ENCODE data around the gene TMEM40. TPM values are rescaled to one million over a fixed set of nuclear protein-coding genes. Genes with fewer than 3 reads are reported as not detected.
"Not testable (repeated sequence)": the region's sequence is repeated elsewhere in the genome, so short reads cannot be mapped to it uniquely, and the experiment has no call there.

Gene TMEM40
- total RNA-seq, 1 donor from 2014 or later, result not detected

GRCh38 chr3:12716605-12717151, 42.4 kb downstream of the TMEM40 start:
- Mint-ChIP-seq H3K36me3 (ENCODE audit: low read depth) (no peaks in the 10 kb centered on the region), H3K4me1 (ENCODE audit: low read depth) (peaks cover 8% of the 10 kb centered on the region), H3K4me3 (ENCODE audit: low read depth) (no peak overlapping the region), H3K27me3 (ENCODE audit: low read depth) (no peaks in the 10 kb centered on the region), H3K27ac (no peak overlapping the region), H3K9me3 (no peaks in the 10 kb centered on the region)
- DNase-seq (ENCODE audit: low spot score), result no peak
- intact Hi-C loops (cut with micrococcal nuclease), result no loop called here

- intact Hi-C loops (cut with micrococcal nuclease), result no loop called here
- DNase-seq (ENCODE audit: low spot score), result no peak
- H3K9me3 Mint-ChIP-seq, result no peaks in the 10 kb centered on the region
- H3K27me3 Mint-ChIP-seq (ENCODE audit: low read depth), result peaks cover 2% of the 10 kb centered on the region
- H3K4me1 Mint-ChIP-seq (ENCODE audit: low read depth), result peaks cover 1% of the 10 kb centered on the region
- H3K27ac Mint-ChIP-seq, result no peak overlapping the region
- H3K4me3 Mint-ChIP-seq (ENCODE audit: low read depth), result no peak overlapping the region
- H3K36me3 Mint-ChIP-seq (ENCODE audit: low read depth), result no peaks in the 10 kb centered on the region
Observed at GRCh38 chr3:12714278-12714677, 44.8 kb downstream of the TMEM40 start.

GRCh38 chr3:12710062-12710461, 49.0 kb downstream of the TMEM40 start:
- DNase-seq (ENCODE audit: low spot score), result no peak
- intact Hi-C loops (cut with micrococcal nuclease), result no loop called here
- Mint-ChIP-seq H3K9me3 (no peaks in the 10 kb centered on the region), H3K36me3 (ENCODE audit: low read depth) (no peaks in the 10 kb centered on the region), H3K4me1 (ENCODE audit: low read depth) (no peaks in the 10 kb centered on the region), H3K27ac (no peak overlapping the region), H3K4me3 (ENCODE audit: low read depth) (no peak overlapping the region), H3K27me3 (ENCODE audit: low read depth) (peaks cover 20% of the 10 kb centered on the region)

- intact Hi-C loops (cut with micrococcal nuclease), result no loop called here
- no peaks in the 10 kb centered on the region for H3K36me3 Mint-ChIP-seq (ENCODE audit: low read depth)
Observed at GRCh38 chr3:12709334-12709733, 49.7 kb downstream of the TMEM40 start.

GRCh38 chr3:12708584-12709192, 50.4 kb downstream of the TMEM40 start:
- intact Hi-C loops (cut with micrococcal nuclease), result no loop called here
- Mint-ChIP-seq H3K27ac (no peak overlapping the region), H3K27me3 (ENCODE audit: low read depth) (peaks cover 24% of the 10 kb centered on the region), H3K4me3 (ENCODE audit: low read depth) (no peak overlapping the region), H3K4me1 (ENCODE audit: low read depth) (no peaks in the 10 kb centered on the region), H3K9me3 (no peaks in the 10 kb centered on the region), H3K36me3 (ENCODE audit: low read depth) (no peaks in the 10 kb centered on the region)
- DNase-seq (ENCODE audit: low spot score), result no peak

More at GRCh38 chr3:12709334-12709733, 49.7 kb downstream of the TMEM40 start:
- DNase-seq (ENCODE audit: low spot score), result no peak
- Mint-ChIP-seq H3K4me3 (ENCODE audit: low read depth) (no peak overlapping the region), H3K27me3 (ENCODE audit: low read depth) (peaks cover 23% of the 10 kb centered on the region), H3K9me3 (no peaks in the 10 kb centered on the region), H3K4me1 (ENCODE audit: low read depth) (no peaks in the 10 kb centered on the region), H3K27ac (no peak overlapping the region)

GRCh38 chr3:12707449-12707848, 51.6 kb downstream of the TMEM40 start:
- Mint-ChIP-seq H3K27ac (no peak overlapping the region), H3K36me3 (ENCODE audit: low read depth) (no peaks in the 10 kb centered on the region), H3K4me1 (ENCODE audit: low read depth) (no peaks in the 10 kb centered on the region), H3K9me3 (no peaks in the 10 kb centered on the region), H3K4me3 (ENCODE audit: low read depth) (no peak overlapping the region), H3K27me3 (ENCODE audit: low read depth) (peaks cover 24% of the 10 kb centered on the region)
- intact Hi-C loops (cut with micrococcal nuclease), result loop anchor here (2.0 kb wide), 1 partner anchor 13 kb away; no protein-coding TSS in a partner anchor
- no peak for DNase-seq (ENCODE audit: low spot score)

GRCh38 chr3:12706504-12707253, 52.4 kb downstream of the TMEM40 start:
- Mint-ChIP-seq H3K4me3 (ENCODE audit: low read depth) (no peak overlapping the region), H3K36me3 (ENCODE audit: low read depth) (no peaks in the 10 kb centered on the region), H3K27me3 (ENCODE audit: low read depth) (peaks cover 24% of the 10 kb centered on the region), H3K27ac (no peak overlapping the region), H3K4me1 (ENCODE audit: low read depth) (no peaks in the 10 kb centered on the region), H3K9me3 (no peaks in the 10 kb centered on the region)
- intact Hi-C loops (cut with micrococcal nuclease), result loop anchor here (2.0 kb wide), 1 partner anchor 14 kb away; no protein-coding TSS in a partner anchor
- peak; percentile 57 for DNase-seq (ENCODE audit: low spot score)

- H3K27ac Mint-ChIP-seq, result no peak overlapping the region
- no peaks in the 10 kb centered on the region for H3K9me3 Mint-ChIP-seq
- no peaks in the 10 kb centered on the region for H3K36me3 Mint-ChIP-seq (ENCODE audit: low read depth)
- DNase-seq (ENCODE audit: low spot score), result no peak
- no peaks in the 10 kb centered on the region for H3K4me1 Mint-ChIP-seq (ENCODE audit: low read depth)
- H3K4me3 Mint-ChIP-seq (ENCODE audit: low read depth), result no peak overlapping the region
- intact Hi-C loops (cut with micrococcal nuclease), result loop anchor here (2.0 kb wide), 1 partner anchor 15 kb away; no protein-coding TSS in a partner anchor
- H3K27me3 Mint-ChIP-seq (ENCODE audit: low read depth), result peaks cover 24% of the 10 kb centered on the region
Observed at GRCh38 chr3:12705981-12706380, 53.1 kb downstream of the TMEM40 start.

- H3K4me1 Mint-ChIP-seq (ENCODE audit: low read depth), result no peaks in the 10 kb centered on the region
- peaks cover 24% of the 10 kb centered on the region for H3K27me3 Mint-ChIP-seq (ENCODE audit: low read depth)
- no peak overlapping the region for H3K27ac Mint-ChIP-seq
- H3K9me3 Mint-ChIP-seq, result no peaks in the 10 kb centered on the region
- intact Hi-C loops (cut with micrococcal nuclease), result no loop called here
- no peak for DNase-seq (ENCODE audit: low spot score)
- no peak overlapping the region for H3K4me3 Mint-ChIP-seq (ENCODE audit: low read depth)
- H3K36me3 Mint-ChIP-seq (ENCODE audit: low read depth), result no peaks in the 10 kb centered on the region
Observed at GRCh38 chr3:12705374-12705926, 53.6 kb downstream of the TMEM40 start.

GRCh38 chr3:12702501-12702900, 56.6 kb downstream of the TMEM40 start:
- Mint-ChIP-seq H3K9me3 (no peaks in the 10 kb centered on the region), H3K27ac (no peak overlapping the region), H3K4me3 (ENCODE audit: low read depth) (no peak overlapping the region), H3K36me3 (ENCODE audit: low read depth) (no peaks in the 10 kb centered on the region), H3K4me1 (ENCODE audit: low read depth) (no peaks in the 10 kb centered on the region), H3K27me3 (ENCODE audit: low read depth) (peaks cover 13% of the 10 kb centered on the region)
- no peak for DNase-seq (ENCODE audit: low spot score)
- intact Hi-C loops (cut with micrococcal nuclease), result no loop called here

GRCh38 chr3:12701601-12702000, 57.5 kb downstream of the TMEM40 start:
- intact Hi-C loops (cut with micrococcal nuclease); H3K9me3 Mint-ChIP-seq; H3K27me3 Mint-ChIP-seq (ENCODE audit: low read depth); H3K36me3 Mint-ChIP-seq (ENCODE audit: low read depth); H3K27ac Mint-ChIP-seq; H3K4me3 Mint-ChIP-seq (ENCODE audit: low read depth); H3K4me1 Mint-ChIP-seq (ENCODE audit: low read depth); DNase-seq (ENCODE audit: low spot score): not testable (repeated sequence)

- H3K27me3 Mint-ChIP-seq (ENCODE audit: low read depth), result peaks cover 8% of the 10 kb centered on the region
- no peaks in the 10 kb centered on the region for H3K4me1 Mint-ChIP-seq (ENCODE audit: low read depth)
- no peak overlapping the region for H3K4me3 Mint-ChIP-seq (ENCODE audit: low read depth)
- no peaks in the 10 kb centered on the region for H3K36me3 Mint-ChIP-seq (ENCODE audit: low read depth)
- H3K27ac Mint-ChIP-seq, result no peak overlapping the region
- no peaks in the 10 kb centered on the region for H3K9me3 Mint-ChIP-seq
- intact Hi-C loops (cut with micrococcal nuclease), result no loop called here
- no peak for DNase-seq (ENCODE audit: low spot score)
Observed at GRCh38 chr3:12700800-12701199, 58.3 kb downstream of the TMEM40 start.

GRCh38 chr3:12695916-12696315, 63.1 kb downstream of the TMEM40 start:
- H3K36me3 Mint-ChIP-seq (ENCODE audit: low read depth), result no peaks in the 10 kb centered on the region
- no peak for DNase-seq (ENCODE audit: low spot score)
- no peak overlapping the region for H3K27ac Mint-ChIP-seq
- H3K27me3 Mint-ChIP-seq (ENCODE audit: low read depth), result no peaks in the 10 kb centered on the region
- H3K4me3 Mint-ChIP-seq (ENCODE audit: low read depth), result no peak overlapping the region
- intact Hi-C loops (cut with micrococcal nuclease), result no loop called here
- H3K9me3 Mint-ChIP-seq, result no peaks in the 10 kb centered on the region
- no peaks in the 10 kb centered on the region for H3K4me1 Mint-ChIP-seq (ENCODE audit: low read depth)

Measured in activated T-helper 2 cell treated with anti-CD3 and anti-CD28 coated beads, Interferon-gamma antibody, Interleukin-2, Interleukin-4, amounts not matched to agents 10 μg/mL and 5 μg/mL and 100 μg/mL, durations not matched to agents 14 hours and 24 hours and 36 hours (primary cell).